BE2C (cell line): Measurements from ENCODE around the gene NCOA4. TPM values are rescaled to one million over a fixed set of nuclear protein-coding genes. Genes with fewer than 3 reads are reported as not detected.

ENCODE experiments used
- DNase-seq: peaks from one replicate; pipeline ENCODE4 v3.0.0-alpha.2; 2020
- H3K27me3 ChIP-seq: fragments of 250-450 bp; sonication (Bioruptor Pico); 2 replicates; pipeline ENCODE4 v1.5.1; 2020; ENCODE audit warnings: mild to moderate bottlenecking
- H3K36me3 ChIP-seq: fragments of 250-450 bp; sonication (Bioruptor Pico); 2 replicates; pipeline ENCODE4 v1.5.1; 2020; ENCODE audit warnings: mild to moderate bottlenecking
- H3K4me1 ChIP-seq: fragments of 250-450 bp; sonication (Bioruptor Pico); 2 replicates; pipeline ENCODE4 v1.5.1; 2020
- H3K4me3 ChIP-seq: 2 replicates; pipeline ENCODE4 v1.5.1; 2011; ENCODE audit warnings: low read depth, low read length
- H3K9me3 ChIP-seq: fragments of 250-450 bp; sonication (Bioruptor Pico); 2 replicates; pipeline ENCODE4 v1.5.1; 2020
- polyA plus RNA-seq: library from polyadenylated mRNA; unstranded; fragments of >200 nt; gene quantifications from one replicate; pipeline ENCODE4 v1.2.1, GENCODE V29; 2012; ENCODE audit warnings: low read depth, missing spikeins; ENCODE audit not compliant: insufficient read length, insufficient read depth
- TF ChIP-seq, protein P1 (sequence below): IDR thresholded peaks from 2 replicates; pipeline ENCODE4 v1.5.1; 2012; ENCODE audit warnings: mild to moderate bottlenecking, low read depth, low read length

Gene NCOA4
- 67.3 TPM for polyA plus RNA-seq

DNA sequence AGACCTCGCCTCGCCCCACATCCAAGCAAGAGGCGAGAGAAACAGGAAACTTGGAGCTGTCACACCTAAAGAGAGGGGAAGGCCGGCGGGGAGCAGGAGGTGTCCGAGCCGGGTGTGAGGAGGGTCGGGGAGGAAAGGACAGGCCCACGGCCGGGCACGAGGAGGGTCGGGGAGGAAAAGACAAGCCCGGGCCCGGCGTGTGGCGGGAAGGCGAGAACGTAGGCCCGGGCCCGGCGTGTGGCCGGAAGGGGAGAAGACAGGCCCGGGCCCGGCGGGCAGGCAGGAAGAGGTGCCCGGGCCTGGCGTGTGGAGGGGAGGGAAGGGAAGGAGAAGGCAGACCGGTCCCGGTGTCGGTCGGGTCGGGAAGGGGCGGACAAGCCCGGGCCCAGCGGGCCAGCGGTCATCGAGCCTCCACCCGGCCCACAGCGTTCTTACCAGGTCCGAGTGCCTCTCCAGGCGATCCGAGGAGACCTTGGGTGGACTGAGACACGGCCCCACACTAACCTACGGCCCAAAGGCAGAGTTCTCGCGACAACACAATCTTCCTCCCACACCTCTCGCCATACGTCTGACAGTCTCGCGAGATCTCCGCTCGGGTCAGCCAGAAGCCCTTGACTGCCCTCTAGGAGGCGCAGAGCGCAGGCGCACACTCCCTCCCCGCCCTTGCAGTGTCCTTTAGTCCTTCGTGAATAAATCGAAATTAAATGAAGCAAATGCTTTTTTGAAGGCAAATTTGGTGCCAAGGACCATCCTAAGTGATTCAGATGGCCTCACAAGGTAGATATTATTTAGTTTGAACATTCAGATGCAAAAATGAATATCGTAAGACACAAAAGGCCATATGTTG, at the start of gene NCOA4:
Gene NCOA4 (minus strand): TSS at position 533 of the 847 bp plus-strand sequence. CDS start 13,943 bp downstream, outside the sequence.
- Histone ChIP-seq H3K4me3 (peak within 1 kb of the TSS; percentile 88), H3K4me1 (no peaks in the 10 kb centered on the region), H3K9me3 (no peaks in the 10 kb centered on the region), H3K36me3 (no peaks in the 10 kb centered on the region), H3K27me3 (no peaks in the 10 kb centered on the region)
- TF ChIP-seq, protein P1, sequence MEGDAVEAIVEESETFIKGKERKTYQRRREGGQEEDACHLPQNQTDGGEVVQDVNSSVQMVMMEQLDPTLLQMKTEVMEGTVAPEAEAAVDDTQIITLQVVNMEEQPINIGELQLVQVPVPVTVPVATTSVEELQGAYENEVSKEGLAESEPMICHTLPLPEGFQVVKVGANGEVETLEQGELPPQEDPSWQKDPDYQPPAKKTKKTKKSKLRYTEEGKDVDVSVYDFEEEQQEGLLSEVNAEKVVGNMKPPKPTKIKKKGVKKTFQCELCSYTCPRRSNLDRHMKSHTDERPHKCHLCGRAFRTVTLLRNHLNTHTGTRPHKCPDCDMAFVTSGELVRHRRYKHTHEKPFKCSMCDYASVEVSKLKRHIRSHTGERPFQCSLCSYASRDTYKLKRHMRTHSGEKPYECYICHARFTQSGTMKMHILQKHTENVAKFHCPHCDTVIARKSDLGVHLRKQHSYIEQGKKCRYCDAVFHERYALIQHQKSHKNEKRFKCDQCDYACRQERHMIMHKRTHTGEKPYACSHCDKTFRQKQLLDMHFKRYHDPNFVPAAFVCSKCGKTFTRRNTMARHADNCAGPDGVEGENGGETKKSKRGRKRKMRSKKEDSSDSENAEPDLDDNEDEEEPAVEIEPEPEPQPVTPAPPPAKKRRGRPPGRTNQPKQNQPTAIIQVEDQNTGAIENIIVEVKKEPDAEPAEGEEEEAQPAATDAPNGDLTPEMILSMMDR: peak; percentile 71
- DNase-seq: peak; percentile 96

DNA sequence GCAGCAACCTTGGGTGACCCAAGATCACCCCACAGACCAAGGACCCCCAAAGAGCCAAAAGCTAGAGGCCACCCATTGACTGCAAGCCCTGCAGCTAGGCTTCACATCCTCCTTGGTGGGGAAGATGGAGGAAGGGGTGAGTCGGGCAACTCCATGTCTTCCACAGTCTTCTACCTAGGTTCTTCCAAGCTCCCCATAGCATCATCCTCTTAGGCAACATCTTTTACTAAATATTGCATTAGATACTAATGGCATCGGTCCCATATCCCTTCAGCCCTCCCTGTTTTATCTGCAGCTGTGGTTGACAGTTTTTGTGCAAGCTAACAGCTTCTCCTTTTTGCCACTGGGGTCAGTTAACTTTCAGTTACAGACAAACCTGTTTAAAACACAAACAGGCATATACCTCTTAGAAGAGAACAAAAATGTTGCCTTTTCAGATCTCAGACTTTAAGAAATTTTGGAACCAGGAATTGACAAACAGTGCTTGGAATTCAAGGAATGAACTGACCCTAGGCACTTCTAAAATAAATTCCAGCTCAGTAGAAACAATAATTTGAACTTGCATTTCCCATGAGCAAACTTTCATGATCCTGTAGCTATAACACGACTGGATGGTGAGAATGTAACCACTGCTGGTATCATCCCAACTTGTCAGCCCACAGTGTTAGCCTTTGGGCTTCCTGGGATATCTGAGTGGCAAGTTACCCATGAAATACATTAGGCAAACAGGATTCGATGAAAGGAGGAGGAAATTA, 49.6 kb upstream of the NCOA4 start:
- DNase-seq: no peak

DNA sequence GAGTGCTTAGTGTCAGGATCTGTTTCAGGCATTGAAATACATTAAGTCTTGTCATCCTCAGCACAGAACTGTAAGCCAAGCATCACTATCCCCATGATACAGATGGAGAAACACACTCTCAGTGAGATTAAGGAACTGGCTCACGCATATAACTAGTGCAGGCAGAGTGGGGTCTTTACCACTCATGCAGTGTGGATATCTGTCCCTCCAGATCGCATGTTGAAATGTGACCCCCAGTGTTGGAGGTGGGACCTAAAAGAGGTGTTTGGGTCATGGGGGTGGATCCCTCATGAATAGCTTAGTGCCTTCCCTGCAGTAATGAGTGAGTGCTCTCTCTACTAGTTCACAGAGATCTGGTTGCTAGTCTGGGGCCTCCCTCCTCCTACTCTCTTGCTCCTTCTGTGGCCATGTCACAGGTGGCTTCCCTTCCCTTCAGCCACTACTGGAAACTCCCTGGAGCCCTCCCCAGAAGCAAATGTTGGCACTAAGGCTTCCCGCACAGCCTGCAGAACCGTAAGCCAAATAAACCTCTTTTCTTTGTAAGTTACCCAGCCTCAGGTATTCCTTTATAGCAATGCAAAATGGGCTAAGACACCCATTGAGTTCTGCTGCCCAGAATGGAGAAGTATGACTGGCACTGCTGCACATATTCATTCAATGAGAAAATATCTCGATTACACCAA, 47.4 kb upstream of the NCOA4 start:
- TF ChIP-seq, protein P1: no peak
- DNase-seq: no peak

More for the DNA sequence above, 49.6 kb upstream of the NCOA4 start:
- Histone ChIP-seq H3K4me3 (no peak overlapping the region), H3K4me1 (no peaks in the 10 kb centered on the region), H3K9me3 (no peaks in the 10 kb centered on the region), H3K27me3 (no peaks in the 10 kb centered on the region; the same call in 1 of the 2 replicates), H3K36me3 (no peaks in the 10 kb centered on the region)
- TF ChIP-seq, protein P1: no peak

DNA sequence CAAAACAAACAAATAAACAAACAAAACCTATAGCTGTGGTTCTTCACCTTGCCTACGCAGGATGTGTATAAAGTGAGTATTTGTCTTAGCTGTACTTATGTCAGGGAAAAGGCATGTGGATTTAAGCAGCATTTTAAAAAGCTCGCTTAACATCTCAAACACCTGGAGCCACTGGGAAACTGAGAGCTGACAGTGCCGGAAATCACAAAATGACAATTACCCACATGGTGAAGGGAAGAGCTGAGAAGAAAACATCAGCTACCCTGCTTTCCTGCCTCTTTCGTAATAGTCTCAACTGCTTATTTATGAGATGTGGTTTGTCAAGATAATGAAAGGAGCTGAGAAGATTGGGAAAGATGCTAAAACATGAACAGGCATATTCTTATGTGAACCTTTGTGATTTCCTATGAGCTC, 46.7 kb upstream of the NCOA4 start:
- no peak for DNase-seq
- no peaks in the 10 kb centered on the region for H3K9me3 ChIP-seq
- H3K4me1 ChIP-seq: no peaks in the 10 kb centered on the region
- no peak overlapping the region for H3K4me3 ChIP-seq
- no peaks in the 10 kb centered on the region; the same call in 1 of the 2 replicates for H3K27me3 ChIP-seq
- TF ChIP-seq, protein P1: no peak
- no peaks in the 10 kb centered on the region for H3K36me3 ChIP-seq

More for the DNA sequence above, 47.4 kb upstream of the NCOA4 start:
- H3K4me1 ChIP-seq: no peaks in the 10 kb centered on the region
- H3K4me3 ChIP-seq: no peak overlapping the region
- H3K36me3 ChIP-seq: no peaks in the 10 kb centered on the region
- H3K9me3 ChIP-seq: no peaks in the 10 kb centered on the region
- H3K27me3 ChIP-seq: no peaks in the 10 kb centered on the region; the same call in 1 of the 2 replicates

DNA sequence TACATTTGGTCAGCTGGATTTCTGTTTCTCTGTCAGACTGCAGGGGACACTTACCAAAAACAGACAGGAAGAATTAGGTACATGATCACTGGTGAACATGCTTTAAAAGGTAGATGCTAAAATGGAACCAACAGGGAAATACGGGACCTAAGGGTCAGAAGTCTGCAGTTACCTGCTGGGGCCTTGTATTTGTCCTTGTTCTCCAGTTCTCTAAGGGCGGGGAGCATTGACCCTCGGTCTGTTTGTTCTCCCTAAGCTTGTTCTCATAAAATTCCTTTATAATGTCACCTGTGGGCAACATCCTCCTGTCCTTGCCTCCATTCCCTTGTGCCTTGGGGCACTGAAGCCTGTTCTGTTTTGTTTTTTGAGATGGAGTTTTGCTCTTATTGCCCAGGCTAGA, 45.4 kb upstream of the NCOA4 start:
- H3K4me3 ChIP-seq: no peak overlapping the region
- H3K27me3 ChIP-seq: no peaks in the 10 kb centered on the region; the same call in 1 of the 2 replicates
- no peaks in the 10 kb centered on the region for H3K9me3 ChIP-seq
- TF ChIP-seq, protein P1: no peak
- DNase-seq: no peak
- no peaks in the 10 kb centered on the region for H3K36me3 ChIP-seq
- H3K4me1 ChIP-seq: no peaks in the 10 kb centered on the region
